Stimulated activated CD4-positive, alpha-beta T cell treated with anti-CD3 and anti-CD28 coated beads, Interleukin-4, amount 100 ng/mL, for 1 hour (primary cell): Measurements from ENCODE around the gene AUNIP.

Experiments used
- DNase-seq: peaks from one replicate; pipeline ENCODE4 v3.0.0-alpha.2; 2020

Gene AUNIP

GRCh38 chr1:25787760-25788166 lies 71.5 kb downstream of the AUNIP start:
- DNase-seq = no peak

GRCh38 chr1:25786887-25787759 lies 72.1 kb downstream of the AUNIP start:
- no peak for DNase-seq

- no peak for DNase-seq
Observed at GRCh38 chr1:25785333-25786067, 73.8 kb downstream of the AUNIP start.

- DNase-seq = no peak
Observed at GRCh38 chr1:25784575-25785051, 74.6 kb downstream of the AUNIP start.
